ENCODE data around the gene RSBN1.
"Not testable (repeated sequence)": the region's sequence is repeated elsewhere in the genome, so short reads cannot be mapped to it uniquely, and the experiment has no call there.

RSBN1 gene

GRCh38 chr1:113732802-113733201 lies 79.5 kb downstream of the RSBN1 start:
- DNase-seq = no peak

GRCh38 chr1:113721010-113721409 lies 91.3 kb downstream of the RSBN1 start:
- no peak for DNase-seq

- not testable (repeated sequence) for DNase-seq
These were observed 93.7 kb downstream of the RSBN1 start for GRCh38 chr1:113718621-113719020.

GRCh38 chr1:113717506-113717905 lies 94.8 kb downstream of the RSBN1 start:
- not testable (repeated sequence) for DNase-seq

GRCh38 chr1:113714606-113715269 lies 97.5 kb downstream of the RSBN1 start:
- no peak for DNase-seq
